ENCODE measurements around the gene C3orf52.

C3orf52 gene

DNA sequence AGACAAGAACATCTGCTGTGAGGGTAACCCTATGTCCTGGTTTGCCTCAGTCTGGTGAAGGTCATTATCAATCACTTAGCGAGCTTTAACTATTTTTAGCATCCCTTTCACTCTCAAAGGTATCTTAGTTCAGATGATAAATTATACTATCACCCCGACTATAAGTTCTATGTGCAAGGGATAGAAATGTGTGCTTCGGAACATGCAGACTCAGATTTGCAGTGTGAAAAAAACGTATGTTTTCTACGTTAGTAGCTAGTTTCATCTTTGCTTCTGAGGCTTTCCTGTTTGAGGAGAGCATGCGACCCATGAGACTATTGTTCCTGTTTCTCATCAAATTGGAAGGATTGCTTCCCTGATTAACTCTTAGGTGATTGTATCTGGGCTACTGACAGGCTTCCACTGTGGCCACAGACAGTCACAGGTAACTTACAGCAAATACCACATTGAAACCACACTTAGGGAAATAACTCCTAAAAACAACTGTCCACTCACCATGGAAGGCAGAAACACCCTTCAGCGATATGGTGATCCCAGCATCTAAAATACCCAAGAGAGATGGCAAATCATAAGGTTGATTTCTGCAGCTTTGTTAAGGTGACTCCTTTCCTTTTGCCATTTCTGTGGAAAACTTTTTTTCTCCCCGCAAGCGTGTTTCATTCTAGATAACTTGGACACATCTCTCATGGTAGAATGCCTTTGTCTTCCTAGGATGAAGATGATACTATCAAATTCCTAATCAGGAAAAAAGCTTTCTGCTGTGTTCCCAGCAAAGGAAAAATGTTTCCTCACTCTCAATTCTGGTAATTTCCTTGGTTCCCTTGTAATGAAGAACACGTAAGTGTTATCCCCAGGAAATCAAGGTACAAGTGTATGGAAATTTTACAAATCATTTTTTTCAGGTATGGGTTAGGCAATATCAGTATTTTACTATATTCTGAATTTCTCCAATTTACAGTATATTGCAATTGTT lies 41.6 kb downstream of the C3orf52 start:
- TF ChIP-seq, protein P1, sequence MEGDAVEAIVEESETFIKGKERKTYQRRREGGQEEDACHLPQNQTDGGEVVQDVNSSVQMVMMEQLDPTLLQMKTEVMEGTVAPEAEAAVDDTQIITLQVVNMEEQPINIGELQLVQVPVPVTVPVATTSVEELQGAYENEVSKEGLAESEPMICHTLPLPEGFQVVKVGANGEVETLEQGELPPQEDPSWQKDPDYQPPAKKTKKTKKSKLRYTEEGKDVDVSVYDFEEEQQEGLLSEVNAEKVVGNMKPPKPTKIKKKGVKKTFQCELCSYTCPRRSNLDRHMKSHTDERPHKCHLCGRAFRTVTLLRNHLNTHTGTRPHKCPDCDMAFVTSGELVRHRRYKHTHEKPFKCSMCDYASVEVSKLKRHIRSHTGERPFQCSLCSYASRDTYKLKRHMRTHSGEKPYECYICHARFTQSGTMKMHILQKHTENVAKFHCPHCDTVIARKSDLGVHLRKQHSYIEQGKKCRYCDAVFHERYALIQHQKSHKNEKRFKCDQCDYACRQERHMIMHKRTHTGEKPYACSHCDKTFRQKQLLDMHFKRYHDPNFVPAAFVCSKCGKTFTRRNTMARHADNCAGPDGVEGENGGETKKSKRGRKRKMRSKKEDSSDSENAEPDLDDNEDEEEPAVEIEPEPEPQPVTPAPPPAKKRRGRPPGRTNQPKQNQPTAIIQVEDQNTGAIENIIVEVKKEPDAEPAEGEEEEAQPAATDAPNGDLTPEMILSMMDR (IDR thresholded peaks at IDR 0.05; ENCODE audit: low read depth, low read length) = no peak
- DNase-seq (ENCODE audit: extremely low read depth, low read depth) = no peak

DNA sequence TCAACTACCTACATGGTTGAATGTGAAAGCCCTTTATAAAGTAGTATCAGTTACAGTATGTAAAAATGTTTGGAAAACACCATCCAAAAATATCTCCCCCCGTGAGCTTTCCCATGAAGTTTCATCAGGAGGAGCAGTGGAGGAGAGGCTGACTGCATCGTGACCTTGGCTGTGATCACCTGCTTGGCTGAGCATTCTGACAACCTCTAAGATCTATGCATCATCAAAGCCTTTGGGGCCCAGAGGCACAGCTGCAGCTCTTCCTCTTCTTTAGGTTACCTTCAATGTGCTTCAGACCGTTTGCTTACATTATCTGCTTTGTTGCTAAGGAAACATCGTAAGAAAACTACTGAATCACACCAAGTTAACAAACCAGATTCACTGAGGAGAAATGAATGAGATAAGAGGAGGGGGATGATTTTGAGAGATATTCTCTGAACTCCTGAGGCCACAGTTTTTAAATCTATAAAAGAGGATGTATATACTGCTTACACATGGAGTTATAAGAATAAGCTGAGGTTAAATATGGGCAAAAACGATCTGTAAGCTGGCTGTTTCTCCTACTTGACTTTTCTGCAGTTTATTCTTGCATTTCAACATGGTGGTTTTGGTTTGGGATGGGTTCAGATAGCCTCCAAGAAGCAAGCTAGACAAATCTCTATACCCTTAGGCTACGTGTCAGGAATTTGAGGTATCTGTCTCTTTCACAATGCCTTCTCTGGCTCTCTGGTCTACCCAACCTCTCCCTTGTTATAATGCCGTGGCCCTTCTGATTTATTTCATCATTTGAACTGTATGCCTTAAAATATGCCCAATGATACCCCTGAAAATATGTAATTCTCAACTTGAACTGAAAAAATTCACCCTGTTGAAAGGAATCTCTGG lies 42.9 kb downstream of the C3orf52 start:
- DNase-seq (ENCODE audit: extremely low read depth, low read depth) = no peak
- TF ChIP-seq, protein P1 (IDR thresholded peaks at IDR 0.05; ENCODE audit: low read depth, low read length) = no peak

DNA sequence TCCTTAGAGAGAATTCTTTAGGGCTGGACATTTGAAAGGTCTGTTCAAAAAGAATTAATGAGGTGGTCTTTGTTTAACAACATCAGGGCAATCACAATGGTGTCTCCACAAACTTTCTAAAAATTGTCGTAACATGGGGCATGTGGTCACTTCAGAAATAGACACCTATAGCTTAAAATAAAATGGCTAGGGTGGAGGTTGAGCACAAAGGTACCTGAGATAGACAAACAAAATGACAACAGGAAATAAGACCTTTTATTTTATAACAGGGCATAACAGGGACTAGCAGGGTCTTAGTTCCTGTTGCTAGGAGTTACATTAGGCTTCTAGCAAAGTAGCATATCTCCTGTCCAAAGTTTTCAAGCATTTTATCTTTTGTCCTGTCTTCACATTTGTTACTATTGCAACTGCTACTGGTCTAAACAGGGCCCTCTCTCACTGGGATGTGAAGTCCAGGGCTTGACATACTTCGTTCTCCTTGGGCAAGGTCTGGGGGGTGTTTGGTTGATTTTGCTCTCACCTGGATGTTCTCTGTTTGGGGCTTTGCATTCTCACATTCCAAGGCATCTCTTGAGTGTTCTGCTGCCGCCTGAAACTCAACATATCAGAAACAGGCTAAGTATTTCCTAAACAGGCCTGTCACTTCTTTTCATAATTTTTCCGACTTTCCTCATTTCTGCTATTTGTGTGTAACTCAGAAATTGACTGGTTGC lies 43.9 kb downstream of the C3orf52 start:
- DNase-seq (ENCODE audit: extremely low read depth, low read depth) = no peak
- TF ChIP-seq, protein P1 (IDR thresholded peaks at IDR 0.05; ENCODE audit: low read depth, low read length) = no peak

DNA sequence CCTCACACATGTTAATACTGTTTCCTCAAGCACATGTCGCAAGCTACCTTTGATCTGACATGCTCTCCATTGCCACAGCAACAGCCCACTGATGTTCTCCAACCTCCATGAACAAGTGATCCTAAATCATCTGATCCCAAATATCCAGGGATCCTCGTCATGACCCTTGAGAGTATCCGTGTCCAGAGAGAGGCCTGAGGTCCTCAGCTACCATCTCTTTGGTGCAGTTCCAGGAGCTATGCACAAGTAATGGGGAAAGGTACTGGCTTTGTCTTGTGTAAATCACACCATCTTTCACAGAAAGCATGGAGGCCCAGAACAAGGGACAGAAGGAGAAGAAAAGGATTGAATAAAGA lies 44.4 kb downstream of the C3orf52 start:
- no peak for DNase-seq (ENCODE audit: extremely low read depth, low read depth)
- TF ChIP-seq, protein P1 (IDR thresholded peaks at IDR 0.05; ENCODE audit: low read depth, low read length) = no peak

DNA sequence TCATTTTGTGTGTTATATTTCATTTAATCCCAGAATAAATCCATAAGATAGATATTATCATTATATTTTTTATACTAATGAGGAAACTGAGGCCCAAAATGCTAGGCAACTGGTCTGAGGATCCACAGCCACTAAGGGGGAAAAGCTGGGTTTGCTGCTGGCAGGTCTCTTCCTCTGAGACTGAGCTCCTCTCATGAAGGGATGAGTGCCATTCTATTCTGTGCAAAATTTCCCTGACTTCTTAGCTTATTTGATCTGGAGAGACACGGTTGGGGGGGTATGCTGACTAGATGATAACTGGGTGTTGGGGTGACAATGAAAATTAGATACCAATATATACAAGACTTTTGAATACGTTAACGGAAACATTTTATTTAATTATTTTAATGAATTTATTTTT lies 44.9 kb downstream of the C3orf52 start:
- TF ChIP-seq, protein P1 (IDR thresholded peaks at IDR 0.05; ENCODE audit: low read depth, low read length) = no peak
- no peak for DNase-seq (ENCODE audit: extremely low read depth, low read depth)

DNA sequence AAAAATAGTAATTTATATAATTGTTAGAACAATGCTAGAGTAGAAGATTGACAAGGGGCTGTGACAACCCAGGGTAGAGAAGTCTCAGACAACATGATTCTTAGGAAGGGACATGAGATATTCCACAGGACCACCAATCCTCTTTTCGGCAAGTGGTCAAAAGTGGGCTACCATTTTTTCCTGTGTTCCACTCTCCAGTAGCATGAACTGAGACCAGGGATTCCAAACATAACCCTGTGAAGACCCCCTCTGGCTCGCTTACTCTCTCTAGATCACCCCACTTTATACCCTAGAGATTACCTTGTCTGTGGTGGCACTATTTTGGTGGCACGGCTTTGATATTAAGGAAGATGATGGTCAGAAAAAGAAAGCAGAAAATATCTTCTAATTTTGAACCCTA lies 45.9 kb downstream of the C3orf52 start:
- no peak for DNase-seq (ENCODE audit: extremely low read depth, low read depth)
- TF ChIP-seq, protein P1 (IDR thresholded peaks at IDR 0.05; ENCODE audit: low read depth, low read length) = no peak
